ENCODE data around the gene PDGFB.

Gene PDGFB

GRCh38 chr22:39194098-39194497, 50.7 kb downstream of the PDGFB start:
- no peak for DNase-seq

GRCh38 chr22:39188809-39189208, 56.0 kb downstream of the PDGFB start:
- DNase-seq = no peak

- DNase-seq = no peak
These were observed 59.2 kb downstream of the PDGFB start for GRCh38 chr22:39185601-39186012.

- no peak for DNase-seq
These were observed 59.9 kb downstream of the PDGFB start for GRCh38 chr22:39184586-39185577.

GRCh38 chr22:39183991-39184585, 60.7 kb downstream of the PDGFB start:
- no peak for DNase-seq

GRCh38 chr22:39182478-39183030, 62.2 kb downstream of the PDGFB start:
- DNase-seq = no peak

GRCh38 chr22:39181778-39182177, 63.0 kb downstream of the PDGFB start:
- DNase-seq = no peak

- no peak for DNase-seq
These were observed 63.4 kb downstream of the PDGFB start for GRCh38 chr22:39181356-39181755.

- DNase-seq = no peak
These were observed 64.9 kb downstream of the PDGFB start for GRCh38 chr22:39179841-39180335.

- DNase-seq = no peak
These were observed 65.4 kb downstream of the PDGFB start for GRCh38 chr22:39179401-39179827.

- no peak for DNase-seq
These were observed 66.3 kb downstream of the PDGFB start for GRCh38 chr22:39178206-39179111.

GRCh38 chr22:39177791-39178190, 67.0 kb downstream of the PDGFB start:
- DNase-seq = no peak

GRCh38 chr22:39177456-39177775, 67.4 kb downstream of the PDGFB start:
- DNase-seq = no peak

- DNase-seq = no peak
These were observed 67.9 kb downstream of the PDGFB start for GRCh38 chr22:39176714-39177455.

- DNase-seq = no peak
These were observed 68.6 kb downstream of the PDGFB start for GRCh38 chr22:39176143-39176713.

- DNase-seq = no peak
These were observed 69.2 kb downstream of the PDGFB start for GRCh38 chr22:39175353-39176142.

- no peak for DNase-seq
These were observed 70.1 kb downstream of the PDGFB start for GRCh38 chr22:39174498-39175352.

- DNase-seq = no peak
These were observed 70.8 kb downstream of the PDGFB start for GRCh38 chr22:39173787-39174497.

All from cerebellar nuclear complex (tissue), 1 donor.